Suprapubic skin (tissue), 4 donors: ENCODE data around the gene PDE7B. TPM values are rescaled to one million over a fixed set of nuclear protein-coding genes. Genes with fewer than 3 reads are reported as not detected.

Source experiments
- DNase-seq, 2 donors: peaks; one replicate each; pipeline ENCODE4 v3.0.0-alpha.2; 2019; ENCODE audit warnings: low spot score in 2 of 2
- H3K27ac ChIP-seq: fragments of 200-600 bp; sonication (generic); one replicate; pipeline ENCODE4 v1.5.1; 2019
- H3K27me3 ChIP-seq: fragments of 200-600 bp; sonication (generic); one replicate; pipeline ENCODE4 v1.5.1; 2019
- H3K36me3 ChIP-seq: fragments of 200-600 bp; sonication (generic); one replicate; pipeline ENCODE4 v1.5.1; 2019
- H3K4me1 ChIP-seq: fragments of 200-600 bp; sonication (generic); one replicate; pipeline ENCODE4 v1.5.1; 2019
- H3K4me3 ChIP-seq: fragments of 200-600 bp; sonication (generic); one replicate; pipeline ENCODE4 v1.5.1; 2019; ENCODE audit warnings: mild to moderate bottlenecking
- H3K9me3 ChIP-seq: fragments of 200-600 bp; sonication (generic); one replicate; pipeline ENCODE4 v1.5.1; 2019
- EP300 ChIP-seq: sonication (generic); formaldehyde crosslinking; IDR thresholded peaks from one replicate; pipeline ENCODE4 v1.6.1; 2017; ENCODE audit warnings: antibody characterized with exemption
- POLR2A ChIP-seq, 2 donors: fragments of 450-650 bp; IDR thresholded peaks; one replicate each; pipeline ENCODE4 v1.6.1; 2017; ENCODE audit warnings: antibody characterized with exemption in 2 of 2, mild to moderate bottlenecking in 2 of 2, moderate library complexity in 2 of 2
- POLR2AphosphoS5 ChIP-seq, 3 donors: sonication (generic); formaldehyde crosslinking; IDR thresholded peaks; one replicate each; pipeline ENCODE4 v1.6.1; 2017; ENCODE audit warnings: antibody characterized with exemption in 3 of 3
- WGBS: methylation state at CpG from one replicate; pipeline ENCODE4 v1.1.5; 2018; 5-methylcytosine and 5-hydroxymethylcytosine counted together
- total RNA-seq, 4 donors: library from RNA; depleted of rRNA; stranded (reverse); fragments of >200 nt; gene quantifications; one replicate each; pipeline ENCODE4 v1.1.0, GENCODE V29; 2016
- TF ChIP-seq, protein P1 (sequence below), 2 donors: fragments of 200-600 bp in 1 of 2; fragments of 450-650 bp in 1 of 2; sonication (generic) in 1 of 2; IDR thresholded peaks; one replicate each; pipeline ENCODE4 v1.5.1; 2016 to 2019; ENCODE audit warnings: antibody characterized with exemption in 2 of 2, mild to moderate bottlenecking in 1 of 2, moderate library complexity in 1 of 2

Gene PDE7B
- total RNA-seq, 4 donors from 2014 or later: 0.26 to 1.2 (median 0.62) TPM

DNA sequence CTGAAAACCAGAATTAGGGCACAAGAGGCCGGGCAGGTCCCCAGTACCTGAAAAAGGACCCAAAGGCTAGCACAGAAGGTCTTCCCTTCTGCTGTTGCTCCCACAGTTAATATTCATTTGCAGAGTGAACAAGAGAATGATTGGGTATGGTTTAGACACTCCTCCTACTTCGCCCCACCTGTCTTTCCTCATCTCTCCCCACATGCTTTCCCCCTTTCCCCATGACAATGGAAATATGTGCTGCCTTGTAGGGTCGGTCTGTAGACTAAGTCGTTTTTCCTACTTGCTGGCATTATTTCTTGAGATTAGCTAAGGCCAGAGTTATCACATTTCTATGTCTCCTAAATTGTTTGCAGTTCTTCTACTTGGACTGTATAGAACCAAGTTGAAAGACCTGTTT, 181.9 kb downstream of the PDE7B start:
- no peak for DNase-seq
- Histone ChIP-seq H3K4me3 (no peak overlapping the region), H3K36me3 (no peaks in the 10 kb centered on the region), H3K27ac (no peak overlapping the region), H3K27me3 (no peaks in the 10 kb centered on the region), H3K4me1 (peaks cover 21% of the 10 kb centered on the region), H3K9me3 (no peaks in the 10 kb centered on the region)
- TF ChIP-seq, protein P1, sequence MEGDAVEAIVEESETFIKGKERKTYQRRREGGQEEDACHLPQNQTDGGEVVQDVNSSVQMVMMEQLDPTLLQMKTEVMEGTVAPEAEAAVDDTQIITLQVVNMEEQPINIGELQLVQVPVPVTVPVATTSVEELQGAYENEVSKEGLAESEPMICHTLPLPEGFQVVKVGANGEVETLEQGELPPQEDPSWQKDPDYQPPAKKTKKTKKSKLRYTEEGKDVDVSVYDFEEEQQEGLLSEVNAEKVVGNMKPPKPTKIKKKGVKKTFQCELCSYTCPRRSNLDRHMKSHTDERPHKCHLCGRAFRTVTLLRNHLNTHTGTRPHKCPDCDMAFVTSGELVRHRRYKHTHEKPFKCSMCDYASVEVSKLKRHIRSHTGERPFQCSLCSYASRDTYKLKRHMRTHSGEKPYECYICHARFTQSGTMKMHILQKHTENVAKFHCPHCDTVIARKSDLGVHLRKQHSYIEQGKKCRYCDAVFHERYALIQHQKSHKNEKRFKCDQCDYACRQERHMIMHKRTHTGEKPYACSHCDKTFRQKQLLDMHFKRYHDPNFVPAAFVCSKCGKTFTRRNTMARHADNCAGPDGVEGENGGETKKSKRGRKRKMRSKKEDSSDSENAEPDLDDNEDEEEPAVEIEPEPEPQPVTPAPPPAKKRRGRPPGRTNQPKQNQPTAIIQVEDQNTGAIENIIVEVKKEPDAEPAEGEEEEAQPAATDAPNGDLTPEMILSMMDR (IDR thresholded peaks at IDR 0.05): no peak
- TF ChIP-seq POLR2A (IDR thresholded peaks at IDR 0.05): no peak
- no peak for TF ChIP-seq POLR2AphosphoS5 (IDR thresholded peaks at IDR 0.05)
- no peak for TF ChIP-seq EP300
- WGBS: 89% methylated on average over 4 of the region's 4 CpGs

DNA sequence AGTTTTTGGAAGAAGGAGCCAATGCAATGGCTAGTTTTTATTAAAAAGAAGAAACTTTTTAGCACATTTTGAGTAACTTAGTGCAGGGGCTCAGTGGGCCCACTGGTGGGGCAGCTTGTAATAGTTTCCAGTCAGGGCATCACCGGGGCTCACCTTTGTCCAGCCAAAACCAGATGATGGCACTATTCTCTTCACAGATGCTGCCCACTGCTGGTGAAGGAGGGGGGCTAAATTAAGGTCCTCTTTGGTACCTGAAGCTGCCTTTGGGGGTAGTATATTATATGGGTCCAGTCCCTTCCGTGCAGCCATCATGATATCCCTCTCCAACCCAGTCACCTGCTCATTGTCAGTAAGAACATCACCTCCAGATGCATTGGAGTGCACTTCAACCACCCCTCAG, 182.9 kb downstream of the PDE7B start:
- H3K4me1 ChIP-seq: peaks cover 21% of the 10 kb centered on the region
- no peak overlapping the region for H3K27ac ChIP-seq
- H3K27me3 ChIP-seq: no peaks in the 10 kb centered on the region
- TF ChIP-seq, protein P1 (IDR thresholded peaks at IDR 0.05): no peak
- TF ChIP-seq POLR2A (IDR thresholded peaks at IDR 0.05) (no peak), POLR2AphosphoS5 (IDR thresholded peaks at IDR 0.05) (no peak), EP300 (no peak)
- WGBS: 88% methylated on average over 2 of the region's 2 CpGs
- H3K36me3 ChIP-seq: no peaks in the 10 kb centered on the region
- H3K4me3 ChIP-seq: no peak overlapping the region
- no peaks in the 10 kb centered on the region for H3K9me3 ChIP-seq
- DNase-seq: no peak

- TF ChIP-seq POLR2A (IDR thresholded peaks at IDR 0.05) (no peak), POLR2AphosphoS5 (IDR thresholded peaks at IDR 0.05) (no peak), EP300 (no peak)
- TF ChIP-seq, protein P1 (IDR thresholded peaks at IDR 0.05): no peak
- H3K4me3 ChIP-seq: no peak overlapping the region
- no peak for DNase-seq
- H3K9me3 ChIP-seq: no peaks in the 10 kb centered on the region
- 56% methylated on average over 4 of the region's 4 CpGs for WGBS
- no peaks in the 10 kb centered on the region for H3K27me3 ChIP-seq
- H3K27ac ChIP-seq: no peak overlapping the region
- H3K4me1 ChIP-seq: peaks cover 21% of the 10 kb centered on the region
- no peaks in the 10 kb centered on the region for H3K36me3 ChIP-seq
Observed at GRCh38 chr6:136035378-136036070, 184.0 kb downstream of the PDE7B start.

- H3K4me3 ChIP-seq: no peak overlapping the region
- H3K36me3 ChIP-seq: no peaks in the 10 kb centered on the region
- TF ChIP-seq EP300: no peak
- no peak for TF ChIP-seq POLR2AphosphoS5 (IDR thresholded peaks at IDR 0.05)
- TF ChIP-seq, protein P1 (IDR thresholded peaks at IDR 0.05): no peak
- TF ChIP-seq POLR2A (IDR thresholded peaks at IDR 0.05): no peak
- DNase-seq: no peak
- H3K27me3 ChIP-seq: no peaks in the 10 kb centered on the region
- no peak overlapping the region for H3K27ac ChIP-seq
- WGBS: 82% methylated on average over 2 of the region's 2 CpGs
- H3K9me3 ChIP-seq: no peaks in the 10 kb centered on the region
- H3K4me1 ChIP-seq: peaks cover 21% of the 10 kb centered on the region
Observed at GRCh38 chr6:136036071-136036380, 184.5 kb downstream of the PDE7B start.

DNA sequence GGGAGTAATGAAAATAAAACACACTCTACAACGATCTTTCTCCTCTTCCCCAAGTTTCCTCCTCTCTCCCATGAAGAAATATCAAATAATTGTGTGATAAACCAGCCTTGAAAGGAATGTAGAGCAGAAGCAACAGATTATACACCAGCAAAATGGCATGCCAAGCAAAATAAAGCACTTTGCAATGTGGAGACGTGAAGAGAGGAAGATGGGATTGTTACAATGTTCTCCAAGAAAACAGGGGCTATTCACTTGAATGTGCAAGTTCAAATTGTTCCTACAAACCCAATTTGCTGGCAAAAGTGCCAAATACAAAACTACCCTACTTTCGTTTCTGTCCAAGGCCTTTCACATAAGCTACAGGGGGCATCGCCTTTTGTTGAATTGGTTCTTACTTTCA, 185.1 kb downstream of the PDE7B start:
- no peak overlapping the region for H3K4me3 ChIP-seq
- 83% methylated on average over 4 of the region's 4 CpGs for WGBS
- no peak for TF ChIP-seq EP300
- TF ChIP-seq POLR2A (IDR thresholded peaks at IDR 0.05): no peak
- TF ChIP-seq, protein P1 (IDR thresholded peaks at IDR 0.05): no peak
- H3K4me1 ChIP-seq: peaks cover 21% of the 10 kb centered on the region
- no peak for DNase-seq
- no peaks in the 10 kb centered on the region for H3K27me3 ChIP-seq
- H3K9me3 ChIP-seq: no peaks in the 10 kb centered on the region
- no peaks in the 10 kb centered on the region for H3K36me3 ChIP-seq
- no peak overlapping the region for H3K27ac ChIP-seq
